ENCODE measurements around the gene EFHC1.

Gene EFHC1

DNA sequence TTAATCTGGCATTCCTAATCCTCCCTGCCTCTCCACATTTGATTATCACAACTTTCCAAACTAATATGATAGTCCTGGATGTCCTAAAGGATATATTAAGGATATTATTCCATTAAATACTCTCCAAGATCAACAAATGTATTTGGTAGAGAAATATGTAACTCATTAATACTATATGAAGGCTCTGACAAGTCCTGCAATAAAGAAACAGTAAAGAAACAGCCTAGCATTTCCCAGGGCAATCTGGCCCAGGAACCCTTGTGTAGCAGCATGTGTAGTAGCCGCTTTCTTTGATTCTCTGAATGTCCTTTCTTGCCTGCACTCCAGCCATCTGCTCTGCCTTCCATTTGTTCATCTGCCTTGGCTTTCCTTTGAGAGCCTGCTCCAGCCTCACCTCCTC is 133.0 kb downstream of the EFHC1 start:
- TF ChIP-seq OSR1 (CRISPR knock-in tag; IDR thresholded peaks at IDR 0.05) (no peak), ZFP3 (CRISPR knock-in tag; IDR thresholded peaks at IDR 0.05) (no peak), TOX (CRISPR knock-in tag; IDR thresholded peaks at IDR 0.05; ENCODE audit: borderline replicate concordance) (no peak), GLIS3 (CRISPR knock-in tag; IDR thresholded peaks at IDR 0.05) (no peak), ARNTL (CRISPR knock-in tag; IDR thresholded peaks at IDR 0.05; ENCODE audit: borderline replicate concordance, low read depth) (no peak), CSDC2 (CRISPR knock-in tag; IDR thresholded peaks at IDR 0.05) (no peak), ISL1 (CRISPR knock-in tag; IDR thresholded peaks at IDR 0.05) (no peak)
- TF ChIP-seq, protein P1, sequence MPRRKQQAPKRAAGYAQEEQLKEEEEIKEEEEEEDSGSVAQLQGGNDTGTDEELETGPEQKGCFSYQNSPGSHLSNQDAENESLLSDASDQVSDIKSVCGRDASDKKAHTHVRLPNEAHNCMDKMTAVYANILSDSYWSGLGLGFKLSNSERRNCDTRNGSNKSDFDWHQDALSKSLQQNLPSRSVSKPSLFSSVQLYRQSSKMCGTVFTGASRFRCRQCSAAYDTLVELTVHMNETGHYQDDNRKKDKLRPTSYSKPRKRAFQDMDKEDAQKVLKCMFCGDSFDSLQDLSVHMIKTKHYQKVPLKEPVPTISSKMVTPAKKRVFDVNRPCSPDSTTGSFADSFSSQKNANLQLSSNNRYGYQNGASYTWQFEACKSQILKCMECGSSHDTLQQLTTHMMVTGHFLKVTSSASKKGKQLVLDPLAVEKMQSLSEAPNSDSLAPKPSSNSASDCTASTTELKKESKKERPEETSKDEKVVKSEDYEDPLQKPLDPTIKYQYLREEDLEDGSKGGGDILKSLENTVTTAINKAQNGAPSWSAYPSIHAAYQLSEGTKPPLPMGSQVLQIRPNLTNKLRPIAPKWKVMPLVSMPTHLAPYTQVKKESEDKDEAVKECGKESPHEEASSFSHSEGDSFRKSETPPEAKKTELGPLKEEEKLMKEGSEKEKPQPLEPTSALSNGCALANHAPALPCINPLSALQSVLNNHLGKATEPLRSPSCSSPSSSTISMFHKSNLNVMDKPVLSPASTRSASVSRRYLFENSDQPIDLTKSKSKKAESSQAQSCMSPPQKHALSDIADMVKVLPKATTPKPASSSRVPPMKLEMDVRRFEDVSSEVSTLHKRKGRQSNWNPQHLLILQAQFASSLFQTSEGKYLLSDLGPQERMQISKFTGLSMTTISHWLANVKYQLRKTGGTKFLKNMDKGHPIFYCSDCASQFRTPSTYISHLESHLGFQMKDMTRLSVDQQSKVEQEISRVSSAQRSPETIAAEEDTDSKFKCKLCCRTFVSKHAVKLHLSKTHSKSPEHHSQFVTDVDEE (CRISPR knock-in tag; IDR thresholded peaks at IDR 0.05), result no peak
- TF ChIP-seq, protein P2, sequence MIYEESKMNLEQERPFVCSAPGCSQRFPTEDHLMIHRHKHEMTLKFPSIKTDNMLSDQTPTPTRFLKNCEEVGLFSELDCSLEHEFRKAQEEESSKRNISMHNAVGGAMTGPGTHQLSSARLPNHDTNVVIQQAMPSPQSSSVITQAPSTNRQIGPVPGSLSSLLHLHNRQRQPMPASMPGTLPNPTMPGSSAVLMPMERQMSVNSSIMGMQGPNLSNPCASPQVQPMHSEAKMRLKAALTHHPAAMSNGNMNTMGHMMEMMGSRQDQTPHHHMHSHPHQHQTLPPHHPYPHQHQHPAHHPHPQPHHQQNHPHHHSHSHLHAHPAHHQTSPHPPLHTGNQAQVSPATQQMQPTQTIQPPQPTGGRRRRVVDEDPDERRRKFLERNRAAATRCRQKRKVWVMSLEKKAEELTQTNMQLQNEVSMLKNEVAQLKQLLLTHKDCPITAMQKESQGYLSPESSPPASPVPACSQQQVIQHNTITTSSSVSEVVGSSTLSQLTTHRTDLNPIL (CRISPR knock-in tag; IDR thresholded peaks at IDR 0.05; ENCODE audit: low read depth), result no peak
- TF ChIP-seq, protein P3, sequence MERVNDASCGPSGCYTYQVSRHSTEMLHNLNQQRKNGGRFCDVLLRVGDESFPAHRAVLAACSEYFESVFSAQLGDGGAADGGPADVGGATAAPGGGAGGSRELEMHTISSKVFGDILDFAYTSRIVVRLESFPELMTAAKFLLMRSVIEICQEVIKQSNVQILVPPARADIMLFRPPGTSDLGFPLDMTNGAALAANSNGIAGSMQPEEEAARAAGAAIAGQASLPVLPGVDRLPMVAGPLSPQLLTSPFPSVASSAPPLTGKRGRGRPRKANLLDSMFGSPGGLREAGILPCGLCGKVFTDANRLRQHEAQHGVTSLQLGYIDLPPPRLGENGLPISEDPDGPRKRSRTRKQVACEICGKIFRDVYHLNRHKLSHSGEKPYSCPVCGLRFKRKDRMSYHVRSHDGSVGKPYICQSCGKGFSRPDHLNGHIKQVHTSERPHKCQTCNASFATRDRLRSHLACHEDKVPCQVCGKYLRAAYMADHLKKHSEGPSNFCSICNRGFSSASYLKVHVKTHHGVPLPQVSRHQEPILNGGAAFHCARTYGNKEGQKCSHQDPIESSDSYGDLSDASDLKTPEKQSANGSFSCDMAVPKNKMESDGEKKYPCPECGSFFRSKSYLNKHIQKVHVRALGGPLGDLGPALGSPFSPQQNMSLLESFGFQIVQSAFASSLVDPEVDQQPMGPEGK (CRISPR knock-in tag; IDR thresholded peaks at IDR 0.05; ENCODE audit: borderline replicate concordance), result no peak
- ATAC-seq, result no peak

DNA sequence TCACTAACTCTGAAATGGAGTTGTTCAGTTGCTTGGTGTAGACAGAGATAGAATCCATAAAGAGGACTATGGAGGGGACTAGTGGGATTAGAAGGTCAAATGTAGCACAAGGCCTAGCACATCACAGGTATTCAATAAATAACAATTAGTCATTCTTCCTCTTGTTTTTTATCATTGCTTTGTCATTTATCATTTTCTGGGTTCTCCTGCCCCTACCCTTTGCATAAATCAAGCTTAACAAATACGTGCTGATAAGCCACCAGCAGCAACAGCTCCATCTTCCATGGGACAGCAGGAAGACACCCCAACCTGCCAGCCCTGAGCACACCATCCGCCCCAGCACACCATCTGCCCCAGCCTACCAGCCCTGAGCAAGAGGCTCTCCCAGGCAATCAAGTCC is 133.6 kb downstream of the EFHC1 start:
- TF ChIP-seq, protein P4, sequence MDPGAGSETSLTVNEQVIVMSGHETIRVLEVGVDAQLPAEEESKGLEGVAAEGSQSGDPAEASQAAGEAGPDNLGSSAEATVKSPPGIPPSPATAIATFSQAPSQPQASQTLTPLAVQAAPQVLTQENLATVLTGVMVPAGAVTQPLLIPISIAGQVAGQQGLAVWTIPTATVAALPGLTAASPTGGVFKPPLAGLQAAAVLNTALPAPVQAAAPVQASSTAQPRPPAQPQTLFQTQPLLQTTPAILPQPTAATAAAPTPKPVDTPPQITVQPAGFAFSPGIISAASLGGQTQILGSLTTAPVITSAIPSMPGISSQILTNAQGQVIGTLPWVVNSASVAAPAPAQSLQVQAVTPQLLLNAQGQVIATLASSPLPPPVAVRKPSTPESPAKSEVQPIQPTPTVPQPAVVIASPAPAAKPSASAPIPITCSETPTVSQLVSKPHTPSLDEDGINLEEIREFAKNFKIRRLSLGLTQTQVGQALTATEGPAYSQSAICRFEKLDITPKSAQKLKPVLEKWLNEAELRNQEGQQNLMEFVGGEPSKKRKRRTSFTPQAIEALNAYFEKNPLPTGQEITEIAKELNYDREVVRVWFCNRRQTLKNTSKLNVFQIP (CRISPR knock-in tag; IDR thresholded peaks at IDR 0.05; ENCODE audit: borderline replicate concordance, low read depth), result no peak
- TF ChIP-seq TOX (CRISPR knock-in tag; IDR thresholded peaks at IDR 0.05; ENCODE audit: borderline replicate concordance) (no peak), CSDC2 (CRISPR knock-in tag; IDR thresholded peaks at IDR 0.05) (no peak), SNAI2 (CRISPR knock-in tag; IDR thresholded peaks at IDR 0.05) (no peak), ZNF8 (CRISPR knock-in tag; IDR thresholded peaks at IDR 0.05) (no peak), ZNF565 (CRISPR knock-in tag; conservative IDR thresholded peaks at IDR 0.05; ENCODE audit: low read depth) (no peak), ZC3H10 (CRISPR knock-in tag; IDR thresholded peaks at IDR 0.05) (no peak), ISL1 (CRISPR knock-in tag; IDR thresholded peaks at IDR 0.05) (no peak), ARNTL (CRISPR knock-in tag; IDR thresholded peaks at IDR 0.05; ENCODE audit: borderline replicate concordance, low read depth) (no peak), ZFP30 (CRISPR knock-in tag; IDR thresholded peaks at IDR 0.05) (no peak), ZNF70 (CRISPR knock-in tag; IDR thresholded peaks at IDR 0.05) (no peak), ESRRG (CRISPR knock-in tag; IDR thresholded peaks at IDR 0.05) (no peak), GLIS3 (CRISPR knock-in tag; IDR thresholded peaks at IDR 0.05) (no peak), OSR1 (CRISPR knock-in tag; IDR thresholded peaks at IDR 0.05) (no peak)
- TF ChIP-seq, protein P3 (CRISPR knock-in tag; IDR thresholded peaks at IDR 0.05; ENCODE audit: borderline replicate concordance), result no peak
- TF ChIP-seq, protein P5, sequence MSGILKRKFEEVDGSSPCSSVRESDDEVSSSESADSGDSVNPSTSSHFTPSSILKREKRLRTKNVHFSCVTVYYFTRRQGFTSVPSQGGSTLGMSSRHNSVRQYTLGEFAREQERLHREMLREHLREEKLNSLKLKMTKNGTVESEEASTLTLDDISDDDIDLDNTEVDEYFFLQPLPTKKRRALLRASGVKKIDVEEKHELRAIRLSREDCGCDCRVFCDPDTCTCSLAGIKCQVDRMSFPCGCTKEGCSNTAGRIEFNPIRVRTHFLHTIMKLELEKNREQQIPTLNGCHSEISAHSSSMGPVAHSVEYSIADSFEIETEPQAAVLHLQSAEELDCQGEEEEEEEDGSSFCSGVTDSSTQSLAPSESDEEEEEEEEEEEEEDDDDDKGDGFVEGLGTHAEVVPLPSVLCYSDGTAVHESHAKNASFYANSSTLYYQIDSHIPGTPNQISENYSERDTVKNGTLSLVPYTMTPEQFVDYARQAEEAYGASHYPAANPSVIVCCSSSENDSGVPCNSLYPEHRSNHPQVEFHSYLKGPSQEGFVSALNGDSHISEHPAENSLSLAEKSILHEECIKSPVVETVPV (CRISPR knock-in tag; IDR thresholded peaks at IDR 0.05), result no peak
- ATAC-seq, result no peak
